ENCODE measurements around the gene FBXO44.

The FBXO44 gene

DNA sequence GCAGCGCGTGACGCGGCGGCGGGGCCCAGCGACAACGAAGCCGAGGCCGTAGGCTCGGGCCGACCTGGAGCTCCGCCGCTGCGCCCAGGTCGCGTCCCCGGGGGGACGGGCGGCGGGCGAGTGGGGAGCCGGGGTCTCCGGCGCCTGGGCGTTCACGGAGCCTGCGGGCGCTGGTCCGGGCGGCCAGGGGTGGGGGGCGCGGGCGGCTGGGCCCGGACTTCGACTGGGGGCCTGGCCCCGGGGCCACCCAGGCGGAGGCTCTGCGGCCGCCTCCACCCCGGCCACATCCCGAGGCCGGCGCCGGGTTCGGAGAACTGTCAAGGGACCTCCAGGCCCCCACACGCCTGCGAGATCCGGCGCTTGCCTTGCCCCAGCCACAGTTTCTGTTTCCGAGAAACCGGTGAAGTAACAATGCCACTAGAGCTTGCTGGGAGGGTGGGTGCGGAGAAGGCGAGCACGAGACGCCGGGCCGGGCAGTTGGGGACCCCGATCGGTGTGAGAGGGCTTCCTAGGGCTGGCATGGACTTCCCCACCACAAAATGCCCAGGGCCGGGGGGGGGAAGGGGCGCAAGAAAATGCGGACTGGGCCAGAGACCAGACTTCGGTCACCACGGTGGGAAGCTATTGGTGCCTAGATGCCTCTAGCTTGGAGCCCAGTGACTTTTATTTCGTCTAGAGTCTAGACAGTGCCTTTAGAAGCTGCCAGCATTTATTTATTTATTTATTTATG lies 9.8 kb downstream of the FBXO44 start:
- DNase-seq = no peak

DNA sequence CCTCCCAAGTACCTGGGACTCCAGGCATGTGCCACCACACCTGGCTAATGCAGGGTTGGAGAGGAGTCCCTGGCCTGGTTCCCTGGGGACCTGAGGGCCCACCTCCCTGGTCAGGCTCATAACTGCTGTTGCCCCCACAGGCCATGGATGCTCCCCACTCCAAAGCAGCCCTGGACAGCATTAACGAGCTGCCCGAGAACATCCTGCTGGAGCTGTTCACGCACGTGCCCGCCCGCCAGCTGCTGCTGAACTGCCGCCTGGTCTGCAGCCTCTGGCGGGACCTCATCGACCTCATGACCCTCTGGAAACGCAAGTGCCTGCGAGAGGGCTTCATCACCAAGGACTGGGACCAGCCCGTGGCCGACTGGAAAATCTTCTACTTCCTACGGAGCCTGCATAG lies 13.8 kb downstream of the FBXO44 start:
- DNase-seq = no peak

- DNase-seq = no peak
Measured at GRCh38 chr1:11670747-11671146, 16.1 kb downstream of the FBXO44 start.

GRCh38 chr1:11671205-11671543 lies 16.5 kb downstream of the FBXO44 start:
- DNase-seq = no peak

GRCh38 chr1:11671544-11672286 lies 17.0 kb downstream of the FBXO44 start:
- DNase-seq = no peak

DNA sequence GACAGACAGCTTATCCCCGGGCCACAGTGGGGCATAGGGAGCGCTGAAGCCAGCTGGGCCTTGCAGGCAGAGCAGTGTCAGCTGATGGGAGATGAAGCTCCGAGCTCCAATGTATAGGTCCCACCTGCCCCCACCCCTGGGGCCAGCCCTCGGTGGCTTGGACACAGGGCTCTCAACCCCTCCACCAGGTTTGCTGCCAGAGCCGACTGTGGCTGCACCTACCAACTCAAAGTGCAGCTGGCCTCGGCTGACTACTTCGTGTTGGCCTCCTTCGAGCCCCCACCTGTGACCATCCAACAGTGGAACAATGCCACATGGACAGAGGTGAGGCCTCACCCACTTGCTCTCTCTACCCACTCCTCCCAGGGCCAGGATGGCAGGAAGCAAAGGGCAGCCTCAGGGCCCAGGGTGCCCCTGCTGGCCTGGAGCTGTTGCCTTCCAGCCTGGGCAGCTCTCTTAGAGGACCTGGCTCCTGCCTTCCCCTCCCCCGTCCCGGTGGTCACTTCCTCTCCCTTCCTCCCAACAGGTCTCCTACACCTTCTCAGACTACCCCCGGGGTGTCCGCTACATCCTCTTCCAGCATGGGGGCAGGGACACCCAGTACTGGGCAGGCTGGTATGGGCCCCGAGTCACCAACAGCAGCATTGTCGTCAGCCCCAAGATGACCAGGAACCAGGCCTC lies 18.6 kb downstream of the FBXO44 start:
- DNase-seq = no peak

- DNase-seq = no peak
Measured at GRCh38 chr1:11674488-11674887, 19.8 kb downstream of the FBXO44 start.

- no peak for DNase-seq
Measured at GRCh38 chr1:11675325-11675724, 20.6 kb downstream of the FBXO44 start.

- no peak for DNase-seq
Measured at GRCh38 chr1:11676386-11677103, 21.9 kb downstream of the FBXO44 start.

GRCh38 chr1:11678442-11678841 lies 23.8 kb downstream of the FBXO44 start:
- no peak for DNase-seq

DNA sequence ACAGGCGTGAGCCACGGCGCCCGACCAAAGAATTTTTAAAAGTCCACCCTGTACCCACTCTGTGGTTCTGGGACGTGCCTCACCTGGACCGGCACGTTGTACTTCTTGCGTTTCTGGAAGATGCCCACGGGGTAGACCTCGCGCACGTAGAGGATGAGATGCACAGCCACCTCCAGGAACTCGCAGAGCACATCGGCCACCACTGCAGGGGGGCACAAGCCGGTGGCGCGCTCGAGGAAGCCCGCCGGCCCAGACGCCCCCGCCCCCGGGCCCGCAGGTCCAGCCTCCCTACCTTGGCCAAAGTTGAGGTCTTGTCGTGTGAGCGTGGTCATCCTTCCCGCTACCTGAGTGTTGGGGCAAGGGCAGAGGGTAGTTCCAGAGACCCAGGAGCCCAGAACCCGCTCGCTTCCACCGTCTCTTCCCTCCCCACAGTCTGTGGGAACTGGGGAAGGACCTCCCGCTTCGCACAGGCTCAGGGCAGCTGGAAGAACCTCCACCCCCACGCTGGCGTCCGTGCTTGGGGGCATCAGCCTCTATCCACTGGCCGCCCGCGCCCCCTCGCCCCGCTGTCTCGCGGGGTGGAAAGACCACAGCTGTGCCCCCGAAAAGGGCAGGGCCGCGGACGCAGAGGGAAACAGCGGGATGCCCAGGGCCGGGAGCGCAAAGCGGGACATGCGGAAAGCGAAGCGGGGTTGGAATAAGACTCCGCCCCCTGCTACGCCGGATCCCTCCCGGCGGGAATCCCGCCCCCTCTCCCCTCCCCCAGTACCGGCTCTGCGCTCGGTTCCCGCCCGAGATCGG lies 25.8 kb downstream of the FBXO44 start:
- no peak for DNase-seq

DNA sequence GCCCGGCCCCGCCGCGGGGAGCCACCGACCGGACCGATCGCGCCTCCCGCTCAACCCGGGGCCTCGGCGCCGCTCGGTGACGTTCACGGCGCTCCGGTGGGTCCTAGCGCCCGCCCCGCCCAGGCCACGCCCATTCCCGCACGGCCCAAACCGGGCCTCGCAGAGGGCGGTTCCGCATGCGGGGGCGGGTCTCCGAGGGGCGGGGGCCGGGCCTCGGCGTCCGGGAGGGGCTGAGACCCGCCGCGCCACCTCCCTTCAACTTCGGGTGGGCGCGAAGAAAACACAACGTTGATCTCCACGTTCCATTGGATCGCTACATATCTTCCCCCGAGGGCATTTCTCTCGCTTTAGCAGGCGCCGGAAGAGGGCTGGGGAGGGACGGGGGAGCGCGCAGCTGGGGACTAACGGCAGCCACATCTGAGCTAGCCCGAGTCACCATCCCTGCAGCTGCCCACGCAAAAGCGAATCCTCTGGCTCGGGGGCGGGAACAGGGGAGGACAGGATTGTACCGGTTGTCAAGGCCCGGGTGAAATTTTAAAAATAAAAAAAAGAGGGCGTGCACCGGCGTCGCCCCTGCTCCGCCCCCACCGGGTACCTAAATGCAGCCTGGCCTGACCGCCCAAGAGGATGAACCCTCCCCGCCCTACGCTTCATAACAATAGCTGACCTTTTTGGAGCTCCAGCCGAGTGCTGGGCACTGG lies 26.5 kb downstream of the FBXO44 start, which contains the start of gene MAD2L2:
TSS of gene MAD2L2 (minus strand) at position 78 of the 701 bp plus-strand sequence. CDS start 547 bp downstream, outside the sequence.
- peak; percentile 73 for DNase-seq

DNA sequence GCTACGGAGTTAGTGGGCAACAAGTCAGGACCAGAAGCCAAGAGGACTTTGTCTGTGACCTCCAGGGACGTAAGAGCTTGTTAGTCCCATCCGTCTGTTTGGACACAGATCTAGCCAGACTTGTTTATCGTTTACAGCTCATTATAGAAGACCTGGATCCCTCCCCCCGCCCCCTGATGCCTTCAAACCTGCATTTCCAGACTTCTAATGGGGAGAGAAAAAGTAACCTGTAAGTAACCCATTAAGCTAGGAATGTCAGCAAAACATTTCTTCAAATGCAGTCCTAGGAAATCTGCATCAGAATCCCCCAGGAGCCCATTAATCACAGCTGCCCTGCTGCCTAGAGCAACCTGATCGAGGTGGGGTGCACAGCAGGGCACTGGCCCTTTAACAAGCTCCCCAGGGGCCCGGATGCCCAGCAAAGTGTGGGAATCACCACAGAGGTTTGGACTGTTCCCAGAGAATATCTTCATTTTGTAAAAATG lies 27.7 kb downstream of the FBXO44 start:
- no peak for DNase-seq

- DNase-seq = no peak
Measured at GRCh38 chr1:11682799-11683198, 28.1 kb downstream of the FBXO44 start.

- DNase-seq = no peak
Measured at GRCh38 chr1:11684070-11684469, 29.4 kb downstream of the FBXO44 start.

- no peak for DNase-seq
Measured at GRCh38 chr1:11685210-11685752, 30.6 kb downstream of the FBXO44 start.

DNA sequence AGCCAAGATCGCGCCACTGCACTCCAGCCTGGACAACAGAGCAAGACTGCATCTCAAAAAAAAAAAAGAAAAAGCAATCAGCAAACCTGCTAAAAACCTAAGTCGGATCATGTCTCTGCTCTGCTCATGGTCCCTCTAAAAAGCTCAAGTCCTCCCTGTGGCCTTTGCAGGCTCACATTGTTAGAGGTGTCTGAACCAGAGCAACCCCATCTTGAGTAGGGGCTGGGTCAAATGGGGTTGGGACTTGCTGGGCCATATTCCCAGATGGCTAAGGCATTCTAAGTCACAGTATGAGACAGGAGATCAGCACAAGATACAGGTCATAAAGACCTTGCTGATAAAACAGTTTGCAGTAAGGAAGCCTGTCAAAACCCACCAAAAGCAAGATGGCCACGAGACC lies 33.8 kb downstream of the FBXO44 start:
- DNase-seq = no peak

DNA sequence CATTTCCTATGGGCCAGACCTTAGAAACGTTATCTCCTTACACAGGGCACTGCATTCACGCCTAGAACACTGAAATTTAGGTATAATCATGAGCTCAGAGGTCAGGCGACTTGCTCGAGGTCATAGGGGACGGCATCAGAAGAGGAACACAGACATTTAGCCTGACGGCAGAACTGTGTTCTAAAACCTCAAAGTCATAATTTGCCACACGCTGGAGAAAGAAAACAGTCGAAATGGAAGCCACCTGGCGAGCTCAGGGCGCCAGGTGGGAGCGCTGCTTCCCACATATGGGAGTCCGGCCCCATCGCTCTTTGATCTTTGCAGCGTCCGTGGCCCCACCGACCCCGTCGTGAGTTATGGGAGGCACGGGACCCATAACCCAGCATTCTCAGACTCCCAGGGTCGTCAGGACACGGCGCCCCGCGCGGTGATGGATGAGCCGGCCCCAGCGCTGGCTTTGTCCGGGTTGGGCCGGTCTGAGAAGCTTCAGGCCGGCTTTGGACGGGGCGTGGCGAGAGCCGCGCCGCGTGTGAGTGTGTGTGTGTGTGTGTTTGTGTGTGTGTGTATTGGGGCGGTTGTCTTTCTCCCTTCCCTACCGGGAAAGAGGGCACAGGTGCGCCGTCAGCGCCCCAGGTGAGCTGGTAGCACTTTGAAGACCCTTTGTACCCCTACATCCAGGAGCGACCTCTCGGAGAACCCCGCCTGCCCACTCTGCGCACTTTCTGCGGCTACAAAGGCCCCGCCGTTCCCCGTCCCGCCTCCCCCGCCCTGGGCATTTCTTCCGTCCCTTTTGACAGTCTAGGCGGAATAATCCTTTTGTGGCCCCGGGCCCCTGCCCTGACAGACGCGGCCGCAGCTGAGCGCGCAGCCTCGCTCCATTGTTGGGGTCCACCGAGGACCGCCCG lies 36.0 kb downstream of the FBXO44 start:
- DNase-seq = no peak

- DNase-seq = no peak
Measured at GRCh38 chr1:11691302-11691914, 36.7 kb downstream of the FBXO44 start, which contains the start of gene DRAXIN. Gene DRAXIN (plus strand): TSS chr1:11691710. CDS start chr1:11706259, 14,549 bp downstream.
